ENCODE results near the gene PDCD11.

Gene PDCD11

GRCh38 chr10:103450201-103450695, 53.8 kb downstream of the PDCD11 start:
- no peak for DNase-seq

GRCh38 chr10:103451091-103451813, 54.8 kb downstream of the PDCD11 start:
- no peak for DNase-seq

GRCh38 chr10:103451831-103452505, 55.5 kb downstream of the PDCD11 start, which contains the start of gene CALHM2:
TSS of gene CALHM2 (minus strand) at chr10:103452370. CDS start at chr10:103449941, 2,429 bp downstream.
- no peak for DNase-seq

- no peak for DNase-seq
Observed at GRCh38 chr10:103452506-103453230, 56.2 kb downstream of the PDCD11 start.

- DNase-seq, result no peak
Observed at GRCh38 chr10:103454026-103454425, 57.6 kb downstream of the PDCD11 start.

GRCh38 chr10:103455235-103455634, 58.8 kb downstream of the PDCD11 start:
- DNase-seq, result no peak

- no peak for DNase-seq
Observed at GRCh38 chr10:103456074-103456660, 59.7 kb downstream of the PDCD11 start.

- no peak for DNase-seq
Observed at GRCh38 chr10:103457176-103457712, 60.8 kb downstream of the PDCD11 start.

GRCh38 chr10:103457896-103458583, 61.6 kb downstream of the PDCD11 start:
- DNase-seq, result no peak

- DNase-seq, result peak; percentile 17
Observed at GRCh38 chr10:103458720-103459119, 62.3 kb downstream of the PDCD11 start, which contains the start of gene CALHM1. TSS of gene CALHM1 (minus strand) at chr10:103458900. CDS start at chr10:103458751, 149 bp downstream.

GRCh38 chr10:103459615-103460014, 63.2 kb downstream of the PDCD11 start:
- DNase-seq, result no peak

- no peak for DNase-seq
Observed at GRCh38 chr10:103463499-103463898, 67.1 kb downstream of the PDCD11 start.

GRCh38 chr10:103465411-103466179, 69.2 kb downstream of the PDCD11 start:
- DNase-seq, result no peak

GRCh38 chr10:103466734-103467133, 70.3 kb downstream of the PDCD11 start:
- DNase-seq, result no peak

GRCh38 chr10:103467406-103467805, 71.0 kb downstream of the PDCD11 start:
- DNase-seq, result no peak

GRCh38 chr10:103469201-103469600, 72.8 kb downstream of the PDCD11 start:
- DNase-seq, result no peak

- no peak for DNase-seq
Observed at GRCh38 chr10:103470761-103471653, 74.6 kb downstream of the PDCD11 start.

- DNase-seq, result no peak
Observed at GRCh38 chr10:103472005-103472404, 75.6 kb downstream of the PDCD11 start.

- no peak for DNase-seq
Observed at GRCh38 chr10:103473261-103473671, 76.8 kb downstream of the PDCD11 start.

- no peak for DNase-seq
Observed at GRCh38 chr10:103474077-103474476, 77.7 kb downstream of the PDCD11 start.
